Adipose tissue (tissue), 3 donors: ENCODE results near the gene DCTN1. TPM values are rescaled to one million over a fixed set of nuclear protein-coding genes. Genes with fewer than 3 reads are reported as not detected.
"Not testable (repeated sequence)": the region's sequence is repeated elsewhere in the genome, so short reads cannot be mapped to it uniquely, and the experiment has no call there.

Source experiments
- H3K27ac ChIP-seq: one replicate; pipeline ENCODE4 v1.5.1; 2013; ENCODE audit warnings: low read depth, low read length
- WGBS, 3 donors: extraction: QIAGEN DNeasy Blood & Tissue Kit; methylation state at CpG; one replicate each; pipeline ENCODE4 v1.1.7; 2013; 5-methylcytosine and 5-hydroxymethylcytosine counted together
- polyA plus RNA-seq, 3 donors: library from polyadenylated mRNA; stranded (reverse); fragments of 200-250 nt; gene quantifications; one replicate each; pipeline ENCODE4 v1.2.3, GENCODE V29; 2013
- donor health status: healthy with polysubstance abuse.
- donor health status: Bipolar disorder and iron deficiency.
- donor health status: healthy.

DCTN1 gene
- polyA plus RNA-seq: 100 to 1,000 TPM in 1 of 3 donors, 10 to 100 TPM in 2; 40.0 to 127 (median 70.4) TPM

- WGBS, 3 donors: 31 to 47% (median 39%) methylated on average over 14 of the region's 14 CpGs
Observed at GRCh38 chr2:74379851-74380789, at the start of gene DCTN1. DCTN1 (minus strand) TSS chr2:74380311; CDS start chr2:74380037, 274 bp downstream.

GRCh38 chr2:74428675-74429074 is 48.6 kb upstream of the DCTN1 start:
- no peak overlapping the region for H3K27ac ChIP-seq
- 86 to 93% (median 90%) methylated on average over 5 of the region's 5 CpGs for WGBS, 3 donors

More at GRCh38 chr2:74379851-74380789, at the start of gene DCTN1:
- no peak within 1 kb of the TSS for H3K27ac ChIP-seq

DNA sequence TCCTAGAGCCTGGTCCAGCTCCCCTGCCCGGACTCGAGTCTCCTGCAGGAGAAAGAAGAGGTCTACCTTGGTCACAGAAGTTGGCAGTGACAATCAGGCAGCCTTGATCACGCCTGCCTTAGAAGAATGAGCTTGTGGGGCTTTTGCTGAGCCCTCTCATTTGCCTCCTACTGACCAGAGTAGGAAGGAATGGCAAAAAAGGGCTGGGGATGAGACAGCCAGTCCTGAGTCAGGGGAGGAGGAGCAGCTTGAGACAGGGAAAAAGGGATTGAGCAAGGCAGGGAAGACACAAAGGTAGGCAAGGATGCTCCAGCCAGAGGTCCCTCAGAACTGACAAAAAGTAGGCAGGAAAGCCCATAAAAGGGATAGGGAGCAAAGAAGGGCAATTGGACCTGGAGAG is 47.4 kb upstream of the DCTN1 start:
- 74 to 86% (median 80%) methylated on average over 3 of the region's 3 CpGs for WGBS, 3 donors
- H3K27ac ChIP-seq: no peak overlapping the region

DNA sequence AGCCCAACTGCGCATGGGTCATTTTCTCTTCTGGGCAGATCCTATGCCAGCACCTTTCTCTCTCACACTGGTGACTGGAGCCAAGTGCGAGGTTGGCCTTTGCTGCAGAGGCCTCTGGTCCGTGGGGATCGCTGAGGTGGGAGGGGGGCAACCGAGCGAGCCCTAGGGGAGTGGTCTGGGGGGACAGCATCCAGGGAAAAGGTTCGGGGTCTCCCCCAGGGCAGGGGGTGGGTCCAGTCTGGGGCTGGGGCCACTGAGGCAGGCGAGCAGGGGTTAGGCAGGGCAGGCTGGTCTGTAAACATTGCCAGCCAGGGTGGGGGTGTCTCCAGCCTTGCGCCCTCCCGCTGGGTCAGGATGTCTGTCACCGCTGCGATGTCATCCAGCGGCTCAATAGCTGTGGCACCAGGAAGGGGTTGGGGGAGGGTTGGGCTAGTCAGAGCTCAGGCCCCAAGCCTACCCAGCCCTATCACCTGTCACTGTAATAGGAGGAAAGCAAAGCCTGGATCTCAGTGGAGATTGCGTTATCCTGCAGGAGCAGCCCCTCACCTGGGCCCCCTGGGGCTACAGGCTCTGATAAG is 46.2 kb upstream of the DCTN1 start:
- 84 to 88% (median 85%) methylated on average over 13 to 14 of the region's 14 CpGs for WGBS, 3 donors
- H3K27ac ChIP-seq: no peak overlapping the region

DNA sequence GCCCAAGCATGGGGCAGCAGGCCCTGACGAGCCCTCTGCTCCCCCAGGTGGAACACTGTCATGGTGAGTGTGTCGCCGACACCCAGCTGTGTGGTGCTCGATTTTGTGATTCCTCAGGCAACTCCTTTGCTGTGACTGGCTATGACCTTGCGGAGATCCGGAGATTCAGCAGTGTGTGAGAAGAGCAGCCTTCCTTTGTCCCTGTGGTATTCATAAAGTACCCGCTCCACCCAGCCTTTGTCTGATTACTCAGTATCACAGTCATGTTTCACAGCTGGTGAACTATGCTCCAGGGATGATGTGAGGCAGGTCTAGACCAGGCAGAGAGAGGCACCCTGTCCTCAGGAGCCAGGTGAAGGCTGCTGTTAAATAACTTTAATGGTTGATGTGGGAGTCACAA is 45.4 kb upstream of the DCTN1 start:
- WGBS, 3 donors: 77 to 88% (median 85%) methylated on average over 7 of the region's 7 CpGs
- no peak overlapping the region for H3K27ac ChIP-seq

GRCh38 chr2:74424995-74425406 is 44.9 kb upstream of the DCTN1 start:
- WGBS, 3 donors: 72 to 91% (median 83%) methylated on average over 5 of the region's 5 CpGs
- no peak overlapping the region for H3K27ac ChIP-seq

- no peak overlapping the region for H3K27ac ChIP-seq
- 51 to 92% (median 88%) methylated on average over 5 of the region's 5 CpGs for WGBS, 3 donors
Observed at GRCh38 chr2:74424139-74424992, 44.3 kb upstream of the DCTN1 start.

GRCh38 chr2:74423231-74424095 is 43.4 kb upstream of the DCTN1 start:
- WGBS, 3 donors: 76 to 87% (median 84%) methylated on average over 9 of the region's 9 CpGs

GRCh38 chr2:74421221-74421870 is 41.2 kb upstream of the DCTN1 start, which contains the start of the genes C2orf81 and WDR54:
C2orf81 (minus strand) TSS chr2:74421619; CDS start chr2:74421560, 59 bp downstream.
WDR54 (plus strand) TSS chr2:74421730; CDS start chr2:74422154, 424 bp downstream.
- 0 to 1% (median 0%) methylated on average over 57 of the region's 57 CpGs for WGBS, 3 donors
- H3K27ac ChIP-seq: no peak within 1 kb of the TSS

More at GRCh38 chr2:74423231-74424095, 43.4 kb upstream of the DCTN1 start:
- H3K27ac ChIP-seq: no peak overlapping the region

- H3K27ac ChIP-seq: not testable (repeated sequence)
- WGBS, 3 donors: 69 to 78% (median 76%) methylated on average over 19 of the region's 19 CpGs
Observed at GRCh38 chr2:74420443-74421103, 40.5 kb upstream of the DCTN1 start.

DNA sequence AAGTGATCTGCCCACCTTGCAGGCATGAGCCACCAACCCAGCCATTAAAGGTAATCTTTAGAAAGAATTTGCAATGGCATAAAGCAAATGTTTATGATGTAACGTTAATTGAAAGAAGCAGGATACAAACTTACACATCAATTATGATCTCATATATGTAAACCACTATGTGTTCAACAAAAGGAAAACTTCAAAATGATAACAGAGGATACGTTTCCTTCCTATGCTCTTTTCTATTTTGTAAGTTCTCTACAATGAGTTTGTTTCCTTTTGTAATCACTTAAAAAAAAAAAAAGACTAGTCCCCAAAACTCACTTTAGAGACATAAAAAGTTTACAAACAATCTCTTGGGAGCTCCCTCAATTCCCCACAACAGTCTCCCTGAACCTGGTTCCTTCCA is 39.9 kb upstream of the DCTN1 start:
- H3K27ac ChIP-seq: no peak overlapping the region
- 77 to 82% (median 77%) methylated on average over 2 of the region's 2 CpGs for WGBS, 3 donors

- WGBS, 3 donors: 78 to 92% (median 83%) methylated on average over 1 of the region's 1 CpG
- no peak overlapping the region for H3K27ac ChIP-seq
Observed at GRCh38 chr2:74419345-74419744, 39.2 kb upstream of the DCTN1 start.

DNA sequence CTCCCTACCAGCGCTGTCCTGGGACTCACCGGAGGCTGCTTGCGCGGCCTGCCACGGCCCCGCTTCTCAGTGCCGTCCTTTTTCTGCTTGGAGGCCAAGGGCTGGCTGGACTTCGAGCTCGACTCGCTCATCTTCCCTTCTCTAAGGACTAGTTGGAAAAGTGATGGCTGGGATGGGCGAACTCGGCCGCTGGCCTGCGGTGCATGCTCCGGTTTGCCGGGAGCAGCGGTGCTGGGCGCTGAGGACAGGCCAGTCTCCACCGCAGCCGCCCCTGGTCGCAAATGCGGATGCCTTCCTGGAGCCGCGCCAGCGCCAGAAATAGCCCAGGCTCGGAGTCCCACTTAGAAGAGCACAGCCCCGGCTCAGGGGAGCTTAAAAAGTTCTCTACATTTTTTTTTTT is 38.2 kb upstream of the DCTN1 start:
- H3K27ac ChIP-seq: no peak overlapping the region

DNA sequence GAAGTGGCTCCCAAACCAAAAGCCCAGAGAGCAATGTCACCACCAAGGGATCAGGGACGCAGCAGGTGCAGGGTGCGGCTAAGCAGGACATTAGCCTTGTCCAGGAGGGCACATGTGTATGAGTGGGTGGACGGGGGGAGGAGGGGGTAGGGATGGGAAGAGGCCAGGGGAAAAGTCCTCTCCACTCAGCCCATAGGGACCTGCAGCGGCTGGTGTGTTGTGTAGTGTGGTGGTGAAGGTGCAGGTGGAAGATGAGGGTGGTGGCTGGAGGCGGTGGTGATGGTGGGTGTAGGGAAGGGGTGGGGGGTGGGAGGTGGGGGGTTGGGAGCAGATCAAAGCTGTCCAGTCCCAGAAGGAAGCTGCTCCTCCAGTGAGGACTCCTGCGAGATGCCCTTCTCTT is 37.7 kb upstream of the DCTN1 start:
- no peak overlapping the region for H3K27ac ChIP-seq
- 92 to 96% (median 95%) methylated on average over 6 of the region's 6 CpGs for WGBS, 3 donors

More for the DNA sequence above, 38.2 kb upstream of the DCTN1 start:
- WGBS, 3 donors: 72 to 82% (median 77%) methylated on average over 27 of the region's 27 CpGs

GRCh38 chr2:74417197-74417596 is 37.1 kb upstream of the DCTN1 start:
- 85 to 89% (median 88%) methylated on average over 3 of the region's 3 CpGs for WGBS, 3 donors
- H3K27ac ChIP-seq: no peak overlapping the region

GRCh38 chr2:74416778-74417177 is 36.7 kb upstream of the DCTN1 start:
- 66 to 71% (median 68%) methylated on average over 3 of the region's 3 CpGs for WGBS, 3 donors

More at GRCh38 chr2:74416778-74417177, 36.7 kb upstream of the DCTN1 start:
- H3K27ac ChIP-seq: no peak overlapping the region
